Measurements from ENCODE around the gene MED20.

- no peak for TF ChIP-seq CTCF (IDR thresholded peaks at IDR 0.05)
- no peak for TF ChIP-seq POLR2A (IDR thresholded peaks at IDR 0.05)
These were observed 18.4 kb upstream of the MED20 start for GRCh38 chr6:41939176-41939847.

Measured in esophagus squamous epithelium (tissue), 4 donors.